ENCODE data around the gene NRAS. TPM values are rescaled to one million over a fixed set of nuclear protein-coding genes. Genes with fewer than 3 reads are reported as not detected.
A peak's percentile ranks its signal among the peaks of the same experiment; 100 is the strongest.

NRAS gene
- total RNA-seq, 1 experiment from 2014 or later: 48.0 TPM

DNA sequence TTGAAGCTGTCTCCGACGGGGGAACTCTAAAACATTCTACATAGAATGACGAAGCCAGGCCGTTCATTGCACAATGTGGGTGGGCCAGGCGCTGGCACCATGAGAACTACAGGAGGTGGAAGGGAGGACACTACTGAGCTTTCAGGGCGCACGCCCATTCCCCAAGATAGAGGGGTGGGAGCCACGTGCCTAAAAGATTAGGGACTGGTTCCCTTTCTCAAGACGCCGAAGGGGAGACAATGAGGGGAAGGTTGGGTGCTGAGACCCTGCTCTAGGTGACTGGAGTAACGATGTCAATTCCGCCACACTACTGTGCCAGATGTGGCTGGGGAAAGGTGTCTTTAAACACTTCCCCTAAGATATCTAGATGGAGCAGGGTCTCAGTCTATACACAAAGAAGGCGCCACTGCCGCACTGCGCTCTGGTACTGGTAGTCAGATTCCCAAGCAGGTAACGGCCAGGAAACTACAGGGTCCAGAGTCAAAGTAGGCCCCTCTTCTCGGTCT, 40.4 kb upstream of the NRAS start:
- Histone ChIP-seq H3K27me3 (ENCODE audit: insufficient read depth, low read length) (no peaks in the 10 kb centered on the region), H3K9me3 (ENCODE audit: control insufficient read depth in 1 of 2, insufficient read depth in 1 of 2, low read depth in 1 of 2, low read length in 2 of 2) (no peaks in the 10 kb centered on the region), H3K9me2 (ENCODE audit: insufficient read depth) (no peaks in the 10 kb centered on the region), H3K4me1 (ENCODE audit: control insufficient read depth in 1 of 2, insufficient read depth in 2 of 2, low read length in 2 of 2) (peaks cover 12 to 28% of the 10 kb centered on the region in 2 experiments), H3K79me2 (ENCODE audit: insufficient read depth, low read length) (peaks cover 58% of the 10 kb centered on the region), H3K4me3 (replicated peaks in 1 of 2; ENCODE audit: low read depth in 1 of 2, low read length in 2 of 2) (peak overlapping the region; percentile 80 to 97), H2AFZ (ENCODE audit: low read depth, low read length, poor library complexity, severe bottlenecking) (no peak overlapping the region), H3K4me2 (ENCODE audit: low read length) (peak overlapping the region; percentile 89), H4K20me1 (ENCODE audit: insufficient read depth) (peaks cover 46% of the 10 kb centered on the region), H3K36me3 (ENCODE audit: control insufficient read depth in 1 of 2, insufficient read depth in 2 of 2, low read length in 2 of 2) (no peaks in the 10 kb centered on the region; a peak in 1 of 4 replicates), H3K27ac (ENCODE audit: low read depth, low read length) (peak overlapping the region; percentile 93), H3K9ac (ENCODE audit: low read length) (peak overlapping the region; percentile 100)
- BruUV-seq (replicated peaks): no TSS peak
- ChIA-PET CTCF (no interaction called here), RAD21 (ENCODE audit: low non-redundant PET in 1 of 2, low total read pairs in 2 of 2, uncharacterized antibody in 2 of 2, unreplicated experiment in 2 of 2) (no interaction called here), POLR2A (interaction anchor here (0.9 kb wide), 1 partner anchor 13 kb away, joined by 3 read pairs; no protein-coding TSS in a partner anchor)
- TF ChIP-seq, protein P1, sequence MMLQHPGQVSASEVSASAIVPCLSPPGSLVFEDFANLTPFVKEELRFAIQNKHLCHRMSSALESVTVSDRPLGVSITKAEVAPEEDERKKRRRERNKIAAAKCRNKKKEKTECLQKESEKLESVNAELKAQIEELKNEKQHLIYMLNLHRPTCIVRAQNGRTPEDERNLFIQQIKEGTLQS (IDR thresholded peaks at IDR 0.05): no peak
- TF ChIP-seq ZFX (IDR thresholded peaks at IDR 0.05) (peak; percentile 38; the same call in 1 of the 2 replicates), CBX3 (IDR thresholded peaks at IDR 0.05; ENCODE audit: low read depth) (no peak), CEBPB (IDR thresholded peaks at IDR 0.05; ENCODE audit: low read depth) (no peak), SIN3A (IDR thresholded peaks at IDR 0.05; ENCODE audit: low read depth) (no peak), RAD21 (IDR thresholded peaks at IDR 0.05; ENCODE audit: low read depth) (no peak)
- TF ChIP-seq, protein P2, sequence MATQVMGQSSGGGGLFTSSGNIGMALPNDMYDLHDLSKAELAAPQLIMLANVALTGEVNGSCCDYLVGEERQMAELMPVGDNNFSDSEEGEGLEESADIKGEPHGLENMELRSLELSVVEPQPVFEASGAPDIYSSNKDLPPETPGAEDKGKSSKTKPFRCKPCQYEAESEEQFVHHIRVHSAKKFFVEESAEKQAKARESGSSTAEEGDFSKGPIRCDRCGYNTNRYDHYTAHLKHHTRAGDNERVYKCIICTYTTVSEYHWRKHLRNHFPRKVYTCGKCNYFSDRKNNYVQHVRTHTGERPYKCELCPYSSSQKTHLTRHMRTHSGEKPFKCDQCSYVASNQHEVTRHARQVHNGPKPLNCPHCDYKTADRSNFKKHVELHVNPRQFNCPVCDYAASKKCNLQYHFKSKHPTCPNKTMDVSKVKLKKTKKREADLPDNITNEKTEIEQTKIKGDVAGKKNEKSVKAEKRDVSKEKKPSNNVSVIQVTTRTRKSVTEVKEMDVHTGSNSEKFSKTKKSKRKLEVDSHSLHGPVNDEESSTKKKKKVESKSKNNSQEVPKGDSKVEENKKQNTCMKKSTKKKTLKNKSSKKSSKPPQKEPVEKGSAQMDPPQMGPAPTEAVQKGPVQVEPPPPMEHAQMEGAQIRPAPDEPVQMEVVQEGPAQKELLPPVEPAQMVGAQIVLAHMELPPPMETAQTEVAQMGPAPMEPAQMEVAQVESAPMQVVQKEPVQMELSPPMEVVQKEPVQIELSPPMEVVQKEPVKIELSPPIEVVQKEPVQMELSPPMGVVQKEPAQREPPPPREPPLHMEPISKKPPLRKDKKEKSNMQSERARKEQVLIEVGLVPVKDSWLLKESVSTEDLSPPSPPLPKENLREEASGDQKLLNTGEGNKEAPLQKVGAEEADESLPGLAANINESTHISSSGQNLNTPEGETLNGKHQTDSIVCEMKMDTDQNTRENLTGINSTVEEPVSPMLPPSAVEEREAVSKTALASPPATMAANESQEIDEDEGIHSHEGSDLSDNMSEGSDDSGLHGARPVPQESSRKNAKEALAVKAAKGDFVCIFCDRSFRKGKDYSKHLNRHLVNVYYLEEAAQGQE (IDR thresholded peaks at IDR 0.05; ENCODE audit: low read depth): no peak
- TF ChIP-seq, protein P3, sequence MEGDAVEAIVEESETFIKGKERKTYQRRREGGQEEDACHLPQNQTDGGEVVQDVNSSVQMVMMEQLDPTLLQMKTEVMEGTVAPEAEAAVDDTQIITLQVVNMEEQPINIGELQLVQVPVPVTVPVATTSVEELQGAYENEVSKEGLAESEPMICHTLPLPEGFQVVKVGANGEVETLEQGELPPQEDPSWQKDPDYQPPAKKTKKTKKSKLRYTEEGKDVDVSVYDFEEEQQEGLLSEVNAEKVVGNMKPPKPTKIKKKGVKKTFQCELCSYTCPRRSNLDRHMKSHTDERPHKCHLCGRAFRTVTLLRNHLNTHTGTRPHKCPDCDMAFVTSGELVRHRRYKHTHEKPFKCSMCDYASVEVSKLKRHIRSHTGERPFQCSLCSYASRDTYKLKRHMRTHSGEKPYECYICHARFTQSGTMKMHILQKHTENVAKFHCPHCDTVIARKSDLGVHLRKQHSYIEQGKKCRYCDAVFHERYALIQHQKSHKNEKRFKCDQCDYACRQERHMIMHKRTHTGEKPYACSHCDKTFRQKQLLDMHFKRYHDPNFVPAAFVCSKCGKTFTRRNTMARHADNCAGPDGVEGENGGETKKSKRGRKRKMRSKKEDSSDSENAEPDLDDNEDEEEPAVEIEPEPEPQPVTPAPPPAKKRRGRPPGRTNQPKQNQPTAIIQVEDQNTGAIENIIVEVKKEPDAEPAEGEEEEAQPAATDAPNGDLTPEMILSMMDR (IDR thresholded peaks at IDR 0.05 in 2 of 3, conservative IDR thresholded peaks at IDR 0.05 in 1 of 3; ENCODE audit: borderline replicate concordance in 1 of 3, insufficient read depth in 1 of 3, low read depth in 2 of 3, low read length in 2 of 3): no peak
- intact Hi-C loops (cut with micrococcal nuclease): loop anchor here (5.0 to 10.0 kb wide), 2 partner anchors 288 to 410 kb away; no protein-coding TSS in a partner anchor
- DNase-seq (ENCODE audit: low read depth, low spot score) (no peak), ATAC-seq (no peak)
